Measurements from ENCODE around the gene DHRS3.

DNA sequence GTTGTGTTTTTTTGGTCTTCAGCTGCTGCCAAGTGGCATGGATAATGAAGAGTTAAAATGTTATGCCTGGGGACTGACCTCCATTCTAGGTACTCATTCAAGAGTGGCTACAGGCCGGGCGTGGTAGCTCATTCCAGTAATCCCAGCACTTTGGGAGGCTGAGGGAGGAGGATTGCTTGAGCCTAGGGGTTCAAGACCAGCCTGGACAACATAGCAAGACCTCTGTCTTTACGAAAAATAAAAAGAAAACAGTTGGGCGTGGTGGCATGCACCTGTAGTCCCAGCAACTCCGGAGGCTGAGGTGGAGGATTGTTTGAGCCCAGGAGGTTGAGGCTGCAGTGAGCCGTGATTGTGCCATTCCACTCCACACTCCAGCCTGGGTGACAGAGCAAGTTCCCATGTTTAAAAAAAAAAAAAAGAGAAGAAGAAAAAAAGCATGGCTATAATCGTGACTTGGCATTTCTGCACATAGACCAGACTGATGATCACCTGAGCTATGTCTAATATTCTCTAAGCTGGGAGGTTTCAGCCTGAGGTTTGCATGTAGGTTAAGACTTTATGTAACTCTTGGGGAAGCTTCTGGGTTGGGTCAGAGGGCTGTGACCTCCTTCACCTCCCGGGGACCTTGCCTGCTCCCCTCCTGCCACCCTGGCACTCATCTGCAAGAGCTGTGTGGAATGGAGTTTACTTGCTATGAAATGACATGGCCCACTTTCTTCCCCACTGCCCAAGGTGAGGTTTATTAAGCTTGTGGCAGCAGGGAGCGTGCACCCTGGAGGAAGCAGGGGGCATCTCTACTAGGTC, 51.3 kb downstream of the DHRS3 start:
- TF ChIP-seq POLR2AphosphoS5 (IDR thresholded peaks at IDR 0.05; ENCODE audit: borderline replicate concordance, low read depth, low read length) (no peak), EZH2 (IDR thresholded peaks at IDR 0.05) (no peak)

Measured in SK-N-MC (cell line).